ENCODE results near the gene LRP1.
A peak's percentile ranks its signal among the peaks of the same experiment; 100 is the strongest.

LRP1 gene

DNA sequence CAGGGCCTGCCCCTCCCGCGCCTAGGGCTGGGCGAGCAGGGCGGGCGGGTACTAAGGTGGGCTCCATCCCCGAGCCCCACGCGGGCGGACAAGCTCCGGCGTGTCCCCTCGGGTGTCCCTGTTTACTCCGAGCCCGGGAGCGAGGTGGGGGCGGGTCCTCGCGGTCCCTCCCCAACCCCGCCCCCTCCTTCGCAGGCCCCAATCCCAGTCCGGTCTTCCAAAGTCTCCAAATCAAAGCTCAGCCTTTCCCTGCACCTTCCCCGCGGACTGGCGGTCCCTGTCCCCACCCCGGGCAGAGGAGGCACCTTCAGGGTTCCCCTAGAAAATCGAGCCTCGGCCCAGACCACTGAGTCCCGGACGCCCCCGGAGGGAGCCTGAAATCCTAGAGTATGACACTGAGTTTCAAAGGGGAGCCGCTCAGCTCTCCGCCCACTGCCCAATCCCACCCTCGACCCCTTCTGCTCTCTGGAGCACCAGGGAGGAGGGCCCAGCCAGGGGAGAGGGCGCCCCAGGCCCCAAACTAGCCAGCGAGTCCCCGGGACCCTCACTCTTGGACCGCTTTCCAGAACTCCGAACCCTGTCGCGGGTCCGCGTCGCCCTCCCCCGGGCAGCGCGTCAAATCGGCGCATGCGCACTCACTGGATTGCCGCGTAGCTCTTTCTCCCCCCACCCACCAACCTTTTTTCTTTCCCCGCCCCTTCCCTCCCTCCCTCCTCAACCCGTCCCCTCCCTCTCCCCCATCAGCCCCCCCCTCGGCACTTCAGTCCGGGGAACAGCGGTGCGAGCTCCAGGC is at the start of gene LRP1:
Gene LRP1, plus strand, starts transcription at position 758 of the 793 bp plus-strand sequence. CDS start 482 bp downstream, outside the sequence.
- DNase-seq, result peak; percentile 74

- DNase-seq, result peak; percentile 100
Measured at GRCh38 chr12:57078519-57079404, 49.5 kb upstream of the LRP1 start, which contains the start of gene NEMP1. Gene NEMP1, minus strand, starts transcription at chr12:57078791. Its CDS starts 46 bp downstream, at chr12:57078745.

GRCh38 chr12:57079821-57080220 is 48.5 kb upstream of the LRP1 start:
- no peak for DNase-seq

DNA sequence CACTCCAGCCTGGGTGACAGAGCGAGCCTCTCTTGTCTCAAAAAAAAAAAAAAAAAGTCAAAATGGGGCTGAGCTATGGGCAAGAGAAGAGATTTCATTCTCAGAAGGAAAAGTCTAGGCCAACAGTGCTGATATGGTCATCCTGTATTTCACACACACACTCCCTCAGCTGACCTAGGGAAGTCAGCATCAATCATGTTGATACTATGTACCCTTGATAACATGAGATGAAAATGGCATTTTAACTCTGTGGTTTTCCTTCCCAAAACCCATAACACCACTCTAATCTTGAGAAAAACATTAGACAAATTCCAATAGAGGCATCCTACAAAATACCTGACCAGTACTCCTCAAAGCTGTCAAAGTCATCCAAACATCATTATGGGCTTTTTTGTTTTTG is 47.4 kb upstream of the LRP1 start:
- DNase-seq, result no peak

- no peak for DNase-seq
Measured at GRCh38 chr12:57085999-57086492, 42.2 kb upstream of the LRP1 start.

GRCh38 chr12:57086493-57087009 is 41.7 kb upstream of the LRP1 start:
- peak; percentile 48 for DNase-seq

DNA sequence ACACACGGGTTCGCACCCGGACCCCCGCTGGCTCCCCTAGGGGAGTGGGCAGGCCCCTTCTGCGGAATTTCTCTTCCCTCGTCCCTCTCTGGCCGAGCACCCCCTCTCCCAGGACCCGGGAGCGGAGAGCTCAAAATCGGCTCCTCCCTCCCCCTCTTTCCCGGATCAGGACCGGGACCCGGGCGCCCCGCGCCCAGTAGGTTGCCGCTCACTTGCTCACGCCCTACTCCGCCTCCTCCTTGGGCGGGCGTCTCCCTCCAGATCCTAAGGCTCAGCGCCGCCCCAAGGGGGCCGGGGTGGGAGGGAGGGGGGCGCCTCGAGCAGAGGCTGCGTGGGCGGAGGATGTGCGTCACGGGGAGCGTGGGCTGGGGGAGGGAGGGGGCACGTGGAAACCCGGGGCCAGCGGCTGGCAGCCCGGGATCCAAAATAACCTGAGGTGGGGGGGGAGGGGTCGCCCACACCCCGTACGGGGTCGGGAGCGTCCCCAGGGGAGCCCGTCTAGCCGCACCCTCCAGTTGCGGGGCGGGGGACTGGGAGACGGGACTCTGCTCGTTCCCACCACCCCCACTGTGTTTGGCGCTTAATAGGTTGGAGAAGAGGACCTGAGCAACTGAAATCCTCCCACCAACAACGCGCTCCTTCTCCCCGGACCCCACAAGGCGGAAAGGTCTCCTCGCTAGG is 41.1 kb upstream of the LRP1 start:
- DNase-seq, result peak; percentile 85

DNA sequence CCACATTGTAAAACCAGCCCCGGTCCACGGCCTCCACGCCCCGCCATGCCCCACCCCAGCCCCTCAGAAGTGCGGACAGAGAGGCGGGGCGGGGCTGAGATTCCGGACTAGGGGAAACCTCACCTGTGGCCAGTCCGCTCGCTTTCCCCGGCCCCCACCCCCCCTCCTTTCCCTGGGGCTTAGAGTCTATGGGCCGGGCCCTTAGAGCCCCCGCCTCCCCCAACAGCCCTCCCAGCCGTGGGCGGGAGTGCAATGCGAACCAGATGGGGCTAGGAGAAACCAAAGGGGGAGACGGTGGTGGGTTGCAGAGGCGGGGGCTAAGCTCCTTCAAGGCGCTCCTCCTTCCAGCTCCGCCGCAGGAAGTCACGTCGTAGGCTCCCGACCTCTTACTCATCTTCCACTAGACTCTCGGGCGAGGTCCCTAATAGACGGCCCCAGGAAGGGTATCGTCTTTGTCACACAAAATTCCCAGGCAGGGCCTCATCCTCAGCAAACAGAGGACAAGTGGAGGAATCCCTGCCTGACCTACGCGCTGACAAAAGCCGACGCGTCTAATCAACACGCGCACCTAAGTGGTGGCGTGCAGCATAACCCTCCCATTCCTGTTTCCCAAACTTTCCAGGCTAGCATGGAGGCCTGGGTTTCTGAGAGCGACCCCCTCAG is 40.5 kb upstream of the LRP1 start:
- DNase-seq, result peak; percentile 84

DNA sequence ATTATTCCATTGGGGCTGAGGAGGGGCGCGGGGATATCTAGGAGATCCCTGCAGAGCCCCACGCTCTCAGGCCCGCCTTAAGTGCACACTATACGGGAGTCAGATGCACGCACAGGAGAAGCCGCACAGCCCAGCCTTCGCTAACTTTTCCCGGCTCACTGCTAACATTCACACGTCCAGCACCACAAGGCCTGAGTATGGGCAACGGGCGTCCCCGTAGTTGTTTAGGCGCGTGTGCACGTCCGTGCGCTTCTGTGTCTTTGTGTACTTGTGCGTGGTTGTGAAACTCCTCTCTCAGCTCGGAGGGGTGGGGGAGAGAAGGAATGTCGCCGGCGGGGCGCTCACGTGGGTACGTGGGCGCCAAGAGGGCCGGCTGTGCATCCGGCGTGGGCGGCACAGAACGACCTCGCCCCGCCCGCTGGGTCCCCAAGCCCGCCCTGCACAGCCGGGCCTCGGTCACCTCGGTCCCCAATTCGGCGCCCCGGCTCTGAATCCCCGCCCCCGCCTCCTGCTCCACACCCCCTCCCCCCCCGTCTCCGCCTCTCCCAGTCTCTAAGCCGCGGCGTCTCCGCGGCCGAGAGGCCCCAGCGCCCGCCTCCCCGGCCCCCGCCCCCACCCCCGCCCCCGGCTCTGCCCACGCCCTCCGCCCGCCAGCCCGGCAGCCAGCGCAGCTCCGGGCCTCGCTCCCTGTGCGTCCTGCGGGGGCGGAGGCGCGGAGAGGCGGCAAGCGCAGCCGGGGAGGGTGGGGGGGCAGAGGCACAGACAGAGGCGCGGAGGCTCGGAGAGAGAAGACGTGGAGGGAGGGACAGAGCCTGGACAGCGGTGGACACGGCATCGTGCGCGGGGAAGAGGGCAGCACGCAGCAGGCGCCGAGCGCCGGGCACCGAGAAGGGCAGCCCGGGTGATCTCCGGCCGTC is 39.7 kb upstream of the LRP1 start, which contains the start of gene NAB2:
Gene NAB2, plus strand, starts transcription at position 761 of the 917 bp plus-strand sequence. CDS start 158 bp downstream, outside the sequence.
- DNase-seq, result peak; percentile 98

- no peak for DNase-seq
Measured at GRCh38 chr12:57089271-57090245, 38.7 kb upstream of the LRP1 start.

DNA sequence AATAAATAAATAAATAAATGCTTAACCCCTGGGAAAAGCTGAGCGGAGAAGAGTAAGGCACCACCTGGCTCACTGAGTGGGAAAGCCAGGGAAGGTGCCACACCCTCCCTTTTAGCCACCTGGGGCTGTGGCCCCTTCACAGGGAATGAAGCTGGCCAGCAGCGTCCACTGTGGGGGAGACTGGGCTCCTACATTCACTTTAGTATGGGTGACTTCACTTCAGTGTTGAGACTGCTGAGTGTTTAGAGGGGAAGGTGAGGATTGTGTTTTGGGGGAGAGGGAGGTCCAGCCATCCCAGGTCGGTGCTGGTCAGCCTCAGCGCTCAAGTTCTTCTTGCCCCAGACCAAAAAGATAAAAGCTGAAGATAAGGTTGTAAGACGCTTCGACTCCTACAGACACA is 37.8 kb upstream of the LRP1 start:
- DNase-seq, result no peak

DNA sequence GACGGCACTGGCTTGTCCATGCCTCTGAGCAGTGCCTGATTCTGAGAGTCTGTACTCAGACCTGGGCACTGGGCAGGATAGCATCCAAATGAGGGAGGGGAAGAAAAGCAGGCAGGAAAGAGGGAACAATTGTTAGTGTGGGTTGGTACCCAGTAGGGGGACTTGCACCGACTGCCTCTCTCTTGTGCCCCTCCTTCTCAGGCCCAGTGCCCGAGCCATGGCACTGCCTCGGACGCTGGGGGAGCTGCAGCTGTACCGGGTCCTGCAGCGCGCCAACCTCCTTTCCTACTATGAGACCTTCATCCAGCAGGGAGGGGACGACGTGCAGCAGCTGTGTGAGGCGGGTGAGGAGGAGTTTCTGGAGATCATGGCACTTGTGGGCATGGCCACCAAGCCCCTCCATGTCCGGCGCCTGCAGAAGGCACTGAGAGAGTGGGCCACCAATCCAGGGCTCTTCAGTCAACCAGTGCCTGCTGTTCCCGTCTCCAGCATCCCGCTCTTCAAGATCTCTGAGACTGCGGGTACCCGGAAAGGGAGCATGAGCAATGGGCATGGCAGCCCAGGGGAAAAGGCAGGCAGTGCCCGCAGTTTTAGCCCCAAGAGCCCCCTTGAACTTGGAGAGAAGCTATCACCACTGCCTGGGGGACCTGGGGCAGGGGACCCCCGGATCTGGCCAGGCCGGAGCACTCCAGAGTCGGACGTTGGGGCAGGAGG is 37.2 kb upstream of the LRP1 start:
- DNase-seq, result no peak

DNA sequence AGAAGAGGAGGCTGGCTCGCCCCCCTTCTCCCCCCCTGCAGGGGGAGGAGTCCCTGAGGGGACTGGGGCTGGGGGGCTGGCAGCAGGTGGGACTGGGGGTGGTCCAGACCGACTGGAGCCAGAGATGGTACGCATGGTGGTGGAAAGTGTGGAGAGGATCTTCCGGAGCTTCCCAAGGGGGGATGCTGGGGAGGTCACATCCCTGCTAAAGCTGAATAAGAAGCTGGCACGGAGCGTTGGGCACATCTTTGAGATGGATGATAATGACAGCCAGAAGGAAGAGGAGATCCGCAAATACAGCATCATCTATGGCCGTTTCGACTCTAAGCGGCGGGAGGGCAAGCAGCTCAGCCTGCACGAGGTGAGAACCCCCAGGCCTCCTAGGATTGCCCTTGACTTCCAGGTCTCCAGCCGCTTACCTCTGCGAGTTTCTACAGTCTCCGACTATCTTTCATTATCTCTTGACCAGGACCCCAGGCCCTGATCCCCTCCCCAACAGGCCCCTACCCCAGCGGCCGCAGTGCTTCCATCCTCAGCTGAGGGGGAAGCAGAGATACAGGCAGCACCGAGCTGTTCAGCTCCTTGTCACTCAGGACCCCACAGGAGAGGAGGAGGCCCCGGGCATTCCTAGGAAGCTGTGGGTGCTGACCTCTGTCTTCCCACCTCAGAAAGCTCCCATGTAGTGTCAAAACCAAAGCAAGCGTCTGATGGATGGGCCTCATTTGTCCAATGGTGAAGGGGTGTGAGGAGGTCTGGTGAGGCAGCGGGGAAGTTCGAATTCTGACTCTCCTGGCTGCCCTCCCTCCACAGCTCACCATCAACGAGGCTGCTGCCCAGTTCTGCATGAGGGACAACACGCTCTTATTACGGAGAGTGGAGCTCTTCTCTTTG is 36.4 kb upstream of the LRP1 start:
- no peak for DNase-seq

DNA sequence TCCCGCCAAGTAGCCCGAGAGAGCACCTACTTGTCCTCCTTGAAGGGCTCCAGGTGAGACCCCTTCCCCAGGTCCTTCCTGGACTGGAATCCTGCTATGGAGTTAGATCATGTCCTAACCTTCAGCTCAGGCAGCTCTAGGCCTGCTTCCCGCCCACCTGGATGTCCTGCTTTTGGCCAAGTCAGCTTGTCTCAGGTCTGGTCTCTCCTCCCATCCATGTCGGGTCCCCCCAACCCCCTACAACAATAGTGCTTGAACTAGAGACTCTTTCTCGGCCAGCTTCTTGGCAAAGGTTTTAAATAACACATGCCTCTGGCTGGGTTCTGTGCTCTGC is 35.8 kb upstream of the LRP1 start:
- no peak for DNase-seq

GRCh38 chr12:57092876-57093414 is 35.3 kb upstream of the LRP1 start:
- no peak for DNase-seq

- peak; percentile 38 for DNase-seq
Measured at GRCh38 chr12:57093415-57094207, 34.7 kb upstream of the LRP1 start.

Measured in amniotic stem cell (primary cell).